RKO (cell line): Measurements from ENCODE around the gene KRTAP10-12.
"Not testable (repeated sequence)": the region's sequence is repeated elsewhere in the genome, so short reads cannot be mapped to it uniquely, and the experiment has no call there.

Experiments used
- DNase-seq: peaks from one replicate; pipeline ENCODE4 v3.0.0-alpha.2; 2016; ENCODE audit warnings: low spot score

KRTAP10-12 gene, protein sequence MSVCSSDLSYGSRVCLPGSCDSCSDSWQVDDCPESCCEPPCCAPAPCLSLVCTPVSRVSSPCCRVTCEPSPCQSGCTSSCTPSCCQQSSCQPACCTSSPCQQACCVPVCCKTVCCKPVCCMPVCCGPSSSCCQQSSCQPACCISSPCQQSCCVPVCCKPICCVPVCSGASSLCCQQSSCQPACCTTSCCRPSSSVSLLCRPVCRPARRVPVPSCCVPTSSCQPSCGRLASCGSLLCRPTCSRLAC

DNA sequence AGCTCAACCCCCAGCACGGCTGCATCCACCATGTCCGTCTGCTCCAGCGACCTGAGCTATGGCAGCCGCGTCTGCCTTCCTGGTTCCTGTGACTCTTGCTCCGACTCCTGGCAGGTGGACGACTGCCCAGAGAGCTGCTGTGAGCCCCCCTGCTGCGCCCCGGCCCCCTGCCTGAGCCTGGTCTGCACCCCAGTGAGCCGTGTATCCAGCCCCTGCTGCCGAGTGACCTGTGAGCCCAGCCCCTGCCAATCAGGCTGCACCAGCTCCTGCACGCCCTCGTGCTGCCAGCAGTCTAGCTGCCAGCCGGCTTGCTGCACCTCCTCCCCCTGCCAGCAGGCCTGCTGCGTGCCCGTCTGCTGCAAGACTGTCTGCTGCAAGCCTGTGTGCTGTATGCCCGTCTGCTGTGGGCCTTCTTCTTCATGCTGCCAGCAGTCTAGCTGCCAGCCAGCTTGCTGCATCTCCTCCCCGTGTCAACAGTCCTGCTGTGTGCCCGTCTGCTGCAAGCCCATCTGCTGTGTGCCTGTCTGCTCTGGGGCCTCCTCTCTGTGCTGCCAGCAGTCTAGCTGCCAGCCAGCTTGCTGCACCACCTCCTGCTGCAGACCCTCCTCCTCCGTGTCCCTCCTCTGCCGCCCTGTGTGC is at the start of gene KRTAP10-12:
TSS of gene KRTAP10-12 (plus strand) at position 1 of the 639 bp plus-strand sequence. CDS start at position 31, 30 bp downstream.
- not testable (repeated sequence) for DNase-seq

DNA sequence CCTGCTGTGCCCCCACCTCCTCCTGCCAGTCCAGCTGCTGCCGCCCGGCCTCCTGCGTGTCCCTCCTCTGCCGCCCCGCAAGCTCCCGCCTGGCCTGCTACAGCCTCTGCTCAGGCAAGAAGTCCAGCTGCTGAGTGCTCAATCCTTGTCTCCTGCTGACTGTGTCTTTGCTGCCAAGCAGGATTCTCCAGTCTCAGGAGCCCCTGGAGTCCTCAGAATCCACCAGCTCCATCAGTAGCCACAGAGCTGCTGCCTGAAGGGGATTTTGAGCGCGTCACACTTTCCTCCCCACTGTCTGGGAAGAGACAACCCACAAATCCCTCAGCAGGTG is 49.8 kb upstream of the KRTAP10-12 start:
- DNase-seq, result no peak

DNA sequence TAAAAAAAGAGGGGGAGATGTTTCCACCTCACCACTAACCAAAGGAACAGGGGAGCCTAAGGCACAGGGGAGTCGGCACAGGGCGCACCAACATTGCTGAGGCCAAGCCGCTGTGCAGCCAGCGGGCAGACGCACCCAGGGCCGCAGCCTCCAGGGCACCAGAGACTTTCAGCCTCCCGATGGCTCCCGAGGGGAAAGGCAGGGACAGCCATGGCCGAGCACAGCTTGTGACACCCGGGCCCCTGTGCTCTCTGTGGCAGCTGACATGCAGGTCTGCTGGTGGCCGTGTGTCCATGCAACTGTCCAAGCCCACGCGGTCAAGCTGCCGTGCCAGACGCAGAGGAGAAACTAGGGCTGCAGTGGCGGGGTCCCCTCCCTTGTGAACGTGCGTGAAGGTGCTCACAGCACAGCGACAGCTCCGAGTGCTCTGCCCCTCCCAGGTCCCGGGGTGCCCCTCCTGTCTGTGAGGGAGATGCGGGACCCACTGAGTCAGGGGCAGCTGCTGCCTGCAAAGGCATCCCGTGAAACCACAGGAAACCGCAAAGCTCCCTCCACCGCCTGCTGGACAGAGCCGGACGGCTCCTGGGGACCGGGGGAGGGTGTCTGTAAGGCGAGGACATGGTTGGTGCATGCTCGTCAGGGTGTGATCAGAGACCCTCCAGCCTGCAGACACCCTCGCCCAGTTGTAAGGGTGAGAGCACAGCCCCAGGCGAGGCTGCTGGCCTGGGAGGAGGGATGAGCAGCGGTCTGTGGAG is 48.2 kb upstream of the KRTAP10-12 start:
- no peak for DNase-seq

DNA sequence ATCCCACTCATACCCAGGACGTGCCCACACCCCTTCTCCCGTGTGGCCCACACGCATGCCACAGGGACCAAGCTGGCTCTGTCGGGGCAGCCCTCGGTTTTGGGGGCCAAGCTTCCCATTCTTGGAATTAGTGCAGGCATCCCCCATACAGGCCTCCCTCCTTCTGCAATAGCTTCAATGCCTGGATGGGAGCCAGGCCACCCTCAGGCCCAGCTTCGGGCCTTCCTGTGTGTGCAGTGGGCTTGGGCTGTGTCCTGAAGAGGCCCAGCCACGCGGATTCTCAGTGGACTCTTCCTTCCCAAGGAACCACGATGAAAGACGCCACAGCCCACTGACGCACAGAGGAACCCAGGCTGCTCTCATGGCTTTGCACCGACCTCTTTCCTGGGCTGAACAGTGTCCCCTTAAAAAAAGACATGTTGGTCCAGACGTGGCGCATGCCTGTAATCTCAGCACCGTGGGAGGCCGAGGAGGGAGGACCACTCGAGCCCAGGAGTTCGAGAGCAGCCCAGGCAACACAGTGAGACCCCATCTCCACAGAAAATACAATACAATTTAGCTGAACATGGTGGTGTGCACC is 47.4 kb upstream of the KRTAP10-12 start:
- DNase-seq, result no peak

DNA sequence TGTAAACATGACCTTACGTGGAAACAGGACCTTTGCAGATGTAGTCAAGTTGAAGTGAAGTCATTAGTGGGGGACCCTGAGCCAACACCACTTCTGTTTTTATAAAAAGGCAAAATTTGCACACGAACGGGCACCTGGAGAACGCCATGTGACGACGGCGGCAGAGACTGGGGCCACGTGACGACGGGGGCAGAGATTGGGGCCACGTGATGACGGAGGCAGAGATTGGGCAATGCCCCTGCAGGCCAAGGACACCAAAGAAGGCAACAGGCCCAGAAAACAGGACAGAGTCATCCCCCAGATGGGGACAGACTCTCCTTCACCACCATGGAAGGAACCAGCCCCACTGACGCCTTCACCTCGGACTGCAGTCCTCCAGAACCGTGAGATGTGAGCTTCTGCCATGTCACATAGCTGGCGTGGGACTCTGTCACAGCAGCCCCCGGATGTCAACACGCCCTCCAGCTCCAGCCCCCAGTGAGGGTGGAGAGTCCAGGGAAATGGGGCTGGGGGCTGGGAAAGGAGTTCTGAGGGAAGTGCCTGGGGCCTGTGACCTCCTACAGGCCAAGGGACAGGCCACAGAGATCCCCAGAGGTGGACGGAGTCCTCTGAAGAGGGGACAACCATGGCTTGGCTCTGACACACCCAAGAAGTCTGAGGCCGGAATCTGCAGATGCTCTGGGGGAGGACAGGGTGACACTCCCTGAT is 46.6 kb upstream of the KRTAP10-12 start:
- DNase-seq, result no peak

- DNase-seq, result no peak
Measured at GRCh38 chr21:44650973-44651675, 45.8 kb upstream of the KRTAP10-12 start.

GRCh38 chr21:44653123-44653522 is 43.8 kb upstream of the KRTAP10-12 start:
- no peak for DNase-seq

DNA sequence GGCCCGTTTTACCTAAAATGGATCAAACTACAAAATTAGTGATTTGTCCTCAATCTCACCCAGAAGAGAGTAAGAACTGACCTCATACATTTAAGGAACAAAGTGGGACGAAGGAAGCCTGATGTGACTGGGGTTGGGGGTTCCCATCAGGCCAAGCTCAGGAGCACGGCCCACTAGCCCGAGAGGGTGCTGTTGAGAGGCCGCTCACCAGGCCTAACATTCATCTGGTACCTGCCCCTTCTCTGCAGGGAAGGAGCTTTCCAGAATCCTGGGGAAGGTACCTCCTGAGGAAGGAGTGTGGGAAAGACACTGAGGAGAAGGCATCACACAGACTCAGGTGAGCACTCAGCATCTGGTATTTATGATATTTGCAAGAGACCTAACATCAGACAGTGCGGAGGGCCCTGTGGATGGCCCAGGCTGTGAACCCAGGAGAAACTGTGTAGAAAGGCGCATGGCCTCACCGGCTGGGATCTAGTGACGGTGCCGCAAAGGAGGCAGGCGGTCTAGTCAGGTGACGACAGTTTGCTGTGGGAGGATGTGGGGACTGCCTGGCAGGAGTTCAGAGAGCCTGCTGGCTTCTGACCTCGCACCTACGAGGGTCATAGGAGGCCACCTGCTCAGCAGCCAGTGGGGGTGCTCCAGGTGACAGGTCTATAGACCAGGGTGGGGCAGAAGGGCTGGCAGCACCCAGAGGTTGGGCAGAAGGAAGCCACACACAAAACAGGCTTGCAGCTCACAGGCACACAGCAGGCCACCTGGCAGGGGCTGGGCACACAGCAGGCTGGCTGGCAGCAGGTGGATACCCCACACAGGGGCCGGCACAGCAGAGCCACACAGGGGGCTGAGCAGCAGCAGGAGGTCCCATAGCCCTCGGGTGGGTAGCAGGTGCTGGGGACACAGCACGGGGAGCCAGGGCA is 43.1 kb upstream of the KRTAP10-12 start:
- DNase-seq, result no peak

DNA sequence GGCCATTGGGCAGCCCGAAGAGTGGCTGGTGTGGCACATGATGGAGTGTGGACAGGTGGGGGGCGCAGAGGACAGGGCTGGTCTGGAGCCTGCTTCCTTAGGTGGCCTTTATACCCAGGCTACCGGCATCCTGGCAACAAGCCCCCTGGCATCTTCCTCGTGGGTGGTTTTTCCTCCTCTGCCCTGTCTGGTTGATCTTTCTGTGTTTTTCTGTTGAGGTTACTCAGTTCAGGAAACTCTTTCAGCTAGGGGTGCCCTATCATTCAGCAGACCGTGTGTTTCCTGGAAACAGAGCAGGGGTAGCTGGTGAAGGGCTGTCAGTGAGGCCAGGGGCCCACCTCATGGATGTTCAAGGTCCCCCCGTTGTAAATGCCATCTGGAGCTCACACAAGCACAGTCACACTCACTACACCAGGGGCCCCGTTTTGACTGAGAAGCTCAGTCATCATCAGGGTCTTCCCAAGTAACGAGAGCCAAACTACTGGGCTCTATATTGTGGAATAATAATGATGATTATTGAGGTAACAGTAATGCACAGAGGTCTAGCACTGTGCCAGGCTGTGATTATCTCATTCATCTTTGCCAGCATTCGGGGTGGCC is 42.3 kb upstream of the KRTAP10-12 start, which contains the start of gene KRTAP12-4:
TSS of gene KRTAP12-4 (minus strand) at position 84 of the 600 bp plus-strand sequence. CDS start at position 39, 45 bp downstream.
- no peak for DNase-seq

DNA sequence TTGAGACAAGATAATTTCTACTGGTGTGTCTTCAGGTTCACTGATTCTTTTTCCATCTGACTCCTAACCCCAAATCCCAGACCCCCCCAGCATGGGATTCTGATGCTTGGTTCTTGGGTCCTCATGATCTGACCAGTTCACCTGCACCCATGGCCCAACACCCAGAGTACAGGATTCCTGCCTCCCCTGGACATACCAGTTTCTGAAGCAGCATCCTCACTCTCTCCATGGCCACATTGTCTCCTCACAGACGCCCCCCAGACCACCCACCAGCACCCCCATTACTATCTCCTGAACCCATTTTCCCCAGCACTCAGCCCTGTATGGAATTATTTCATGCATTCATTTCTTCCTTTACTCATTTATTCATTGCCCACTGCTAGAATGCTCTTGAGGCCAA is 40.1 kb upstream of the KRTAP10-12 start:
- no peak for DNase-seq

DNA sequence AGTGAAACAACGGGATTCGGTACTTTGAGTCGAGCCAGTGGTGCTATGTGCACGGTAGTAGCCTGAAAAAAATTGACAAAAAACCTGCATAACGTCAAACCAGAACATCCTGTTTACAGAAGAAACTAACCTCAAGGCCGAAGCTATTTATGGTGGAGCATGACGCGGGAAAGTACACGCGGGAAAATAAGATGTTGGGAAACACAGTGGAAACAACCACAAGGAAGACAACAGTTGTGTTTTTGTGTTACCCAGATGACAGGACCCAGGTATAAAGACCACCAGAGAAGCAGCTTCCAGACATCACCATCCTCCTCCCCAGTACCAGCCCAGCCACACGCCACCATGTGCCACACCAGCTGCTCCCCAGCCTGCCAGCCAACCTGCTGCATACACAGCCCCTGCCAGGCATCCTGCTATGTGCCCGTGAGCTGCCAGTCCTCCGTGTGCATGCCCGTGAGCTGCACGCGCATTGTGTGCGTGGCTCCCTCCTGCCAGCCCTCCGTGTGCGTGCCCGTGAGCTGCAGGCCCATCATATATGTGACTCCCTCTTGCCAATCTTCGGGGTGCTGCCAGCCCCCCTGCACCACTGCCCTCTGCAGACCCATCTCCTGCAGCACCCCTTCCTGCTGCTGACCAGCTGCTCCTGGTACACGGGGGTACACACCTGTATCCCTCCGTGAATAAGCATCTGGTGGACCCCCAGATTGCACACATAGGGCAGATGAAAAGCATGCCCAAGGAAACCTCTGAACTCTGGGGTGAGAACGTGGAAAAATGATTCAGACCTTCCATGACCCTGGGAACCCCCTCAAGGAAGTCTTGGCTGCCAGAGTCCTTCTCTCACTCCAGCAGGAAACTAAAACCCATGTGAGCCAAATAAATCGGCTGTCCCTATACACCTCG is 39.1 kb upstream of the KRTAP10-12 start, which contains the start of gene KRTAP12-3:
TSS of gene KRTAP12-3 (plus strand) at position 298 of the 906 bp plus-strand sequence. CDS start at position 346, 48 bp downstream.
- no peak for DNase-seq

- DNase-seq, result no peak
Measured at GRCh38 chr21:44658541-44658910, 38.4 kb upstream of the KRTAP10-12 start.

GRCh38 chr21:44658913-44659595 is 37.9 kb upstream of the KRTAP10-12 start:
- DNase-seq, result no peak

GRCh38 chr21:44661567-44661966 is 35.4 kb upstream of the KRTAP10-12 start:
- DNase-seq, result not testable (repeated sequence)

DNA sequence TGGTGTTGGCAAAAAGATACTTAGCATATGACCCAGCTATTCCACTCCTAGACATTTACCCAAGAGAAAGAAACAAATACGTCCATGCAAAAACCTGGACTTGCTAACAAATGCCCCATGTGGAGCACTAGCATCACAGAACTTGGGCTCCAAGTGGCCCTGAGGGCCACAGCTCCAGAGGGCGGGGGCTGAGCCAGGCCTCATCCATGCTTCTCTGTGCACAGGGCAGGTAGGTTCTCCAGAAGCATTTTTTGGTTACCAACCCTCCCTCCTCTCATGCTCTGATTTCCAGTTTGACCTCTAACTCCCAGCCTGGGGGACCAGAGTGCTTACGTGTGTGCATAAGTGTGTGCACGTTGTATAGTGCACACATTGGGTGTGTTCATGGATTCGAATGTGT is 32.3 kb upstream of the KRTAP10-12 start:
- DNase-seq, result no peak

DNA sequence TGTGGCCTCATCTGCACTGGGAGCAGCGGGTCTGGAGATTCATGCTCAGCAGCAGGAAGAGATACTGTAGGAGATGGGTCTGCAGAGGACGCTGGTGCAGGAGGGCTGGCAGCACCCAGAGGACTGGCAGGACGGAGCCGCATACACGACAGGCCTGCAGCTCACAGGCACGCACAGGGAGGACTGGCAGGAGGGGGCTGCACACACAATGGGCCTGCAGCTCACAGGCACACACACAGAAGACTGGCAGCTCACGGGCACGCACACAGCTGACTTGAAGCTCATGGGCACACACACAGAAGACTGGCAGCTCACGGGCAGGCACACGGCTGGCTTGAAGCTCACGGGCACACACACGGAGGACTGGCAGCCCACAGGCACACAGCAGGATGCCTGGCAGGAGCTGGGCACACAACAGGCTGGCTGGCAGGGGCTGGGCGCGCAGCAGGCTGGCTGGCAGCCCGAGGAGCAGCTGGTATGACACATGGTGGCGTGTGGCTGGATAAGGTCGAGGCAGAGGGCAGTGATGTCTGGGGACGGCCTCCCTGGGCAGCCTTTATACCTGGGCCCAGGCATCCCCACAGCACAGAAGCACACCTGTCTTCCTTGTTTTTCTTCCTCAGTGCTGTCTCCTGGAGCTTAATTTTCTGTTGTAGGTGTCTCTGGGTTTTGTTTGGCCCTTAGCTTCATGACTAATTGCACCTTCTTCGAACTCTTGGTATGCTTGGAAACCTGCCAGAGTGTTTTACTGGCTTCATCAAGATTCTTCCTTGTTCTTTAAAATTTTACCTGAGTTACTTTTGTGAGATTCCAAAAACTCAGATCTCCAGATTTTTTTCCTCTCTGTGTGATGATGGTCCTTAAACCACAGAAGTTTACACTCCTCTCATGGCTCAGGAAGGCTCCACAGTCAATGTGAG is 30.3 kb upstream of the KRTAP10-12 start, which contains the start of gene KRTAP12-2:
TSS of gene KRTAP12-2 (minus strand) at position 527 of the 920 bp plus-strand sequence. CDS start at position 486, 41 bp downstream.
- DNase-seq, result no peak

GRCh38 chr21:44667612-44668011 is 29.4 kb upstream of the KRTAP10-12 start:
- DNase-seq, result no peak
